Liver (tissue), 9 donors: ENCODE measurements around the gene KCNT1. TPM values are rescaled to one million over a fixed set of nuclear protein-coding genes. Genes with fewer than 3 reads are reported as not detected.

Experiments
- DNase-seq: peaks from one replicate; pipeline ENCODE4 v3.0.0-alpha.2; 2017; ENCODE audit warnings: low spot score
- H3K27ac ChIP-seq, 2 donors: one replicate each; pipeline ENCODE4 v1.7.0; 2013; ENCODE audit warnings: inconsistent platforms in 2 of 2, low read length in 2 of 2, control low read depth in 1 of 2, low read depth in 1 of 2, mild to moderate bottlenecking in 1 of 2
- H3K27me3 ChIP-seq, 4 donors: one replicate each; pipeline versions ENCODE4 v1.6.1 to v1.7.0; 2013; ENCODE audit warnings: low read length in 3 of 4, inconsistent platforms in 1 of 4, mild to moderate bottlenecking in 1 of 4, moderate library complexity in 1 of 4; ENCODE audit not compliant: control insufficient read depth in 4 of 4, insufficient read depth in 4 of 4
- H3K36me3 ChIP-seq, 4 donors: one replicate each; pipeline versions ENCODE4 v1.6.1 to v1.7.0; 2013; ENCODE audit warnings: low read length in 3 of 4, mild to moderate bottlenecking in 3 of 4, low read depth in 1 of 4, moderate library complexity in 1 of 4; ENCODE audit not compliant: control insufficient read depth in 4 of 4, insufficient read depth in 3 of 4
- H3K4me1 ChIP-seq, 4 donors: one replicate each; pipeline versions ENCODE4 v1.6.1 to v1.7.0; 2013; ENCODE audit warnings: low read length in 3 of 4, mild to moderate bottlenecking in 3 of 4, moderate library complexity in 1 of 4; ENCODE audit not compliant: control insufficient read depth in 4 of 4, insufficient read depth in 4 of 4
- H3K4me3 ChIP-seq, 3 donors: one replicate each; pipeline versions ENCODE4 v1.6.1 to v1.7.0; 2013; ENCODE audit warnings: low read length in 3 of 3, control low read depth in 1 of 3, low read depth in 1 of 3, mild to moderate bottlenecking in 1 of 3
- H3K9ac ChIP-seq, 2 donors: one replicate each; pipeline ENCODE4 v1.7.0; 2013; ENCODE audit warnings: low read length in 2 of 2, mild to moderate bottlenecking in 2 of 2, moderate library complexity in 2 of 2, control low read depth in 1 of 2, low read depth in 1 of 2
- H3K9me3 ChIP-seq, 4 donors: one replicate each; pipeline versions ENCODE4 v1.6.1 to v1.7.0; 2013; ENCODE audit warnings: low read length in 3 of 4; ENCODE audit not compliant: control insufficient read depth in 4 of 4
- ATF3 ChIP-seq: IDR thresholded peaks from 2 replicates; pipeline ENCODE4 v1.6.1; 2016; ENCODE audit warnings: antibody characterized with exemption
- CTCF ChIP-seq: fragments of 150-350 bp; IDR thresholded peaks from 2 replicates; pipeline ENCODE4 v1.5.1; 2017; ENCODE audit warnings: improper control_type of control experiment, low read depth, low read length; ENCODE audit not compliant: missing input control
- EGR1 ChIP-seq, 2 donors: IDR thresholded peaks; 2 replicates each; pipeline ENCODE4 v1.6.1; 2016 to 2018; ENCODE audit warnings: antibody characterized with exemption in 2 of 2, low read depth in 2 of 2
- FOXA1 ChIP-seq: IDR thresholded peaks from 2 replicates; pipeline ENCODE4 v1.6.1; 2016; ENCODE audit warnings: antibody characterized with exemption
- FOXA2 ChIP-seq: IDR thresholded peaks from 2 replicates; pipeline ENCODE4 v1.6.1; 2016; ENCODE audit warnings: antibody characterized with exemption
- GABPA ChIP-seq, 2 donors: IDR thresholded peaks in 1 of 2; conservative IDR thresholded peaks in 1 of 2; 2 replicates each; pipeline ENCODE4 v1.6.1; 2016; ENCODE audit warnings: antibody characterized with exemption in 2 of 2, mild to moderate bottlenecking in 1 of 2, moderate library complexity in 1 of 2
- HNF4A ChIP-seq, 2 donors: conservative IDR thresholded peaks; 2 replicates each; pipeline ENCODE4 v1.6.1; 2016; ENCODE audit warnings: antibody characterized with exemption in 2 of 2, mild to moderate bottlenecking in 2 of 2
- HNF4G ChIP-seq: IDR thresholded peaks from 2 replicates; pipeline ENCODE4 v1.6.1; 2016; ENCODE audit warnings: antibody characterized with exemption
- JUND ChIP-seq, 2 donors: IDR thresholded peaks; 2 replicates each; pipeline ENCODE4 v1.6.1; 2016; ENCODE audit warnings: antibody characterized with exemption in 2 of 2
- MAX ChIP-seq: IDR thresholded peaks from 2 replicates; pipeline ENCODE4 v1.6.1; 2016; ENCODE audit warnings: antibody characterized with exemption
- NR2F2 ChIP-seq: IDR thresholded peaks from 2 replicates; pipeline ENCODE4 v1.6.1; 2016; ENCODE audit warnings: antibody characterized with exemption
- RAD21 ChIP-seq, 2 donors: IDR thresholded peaks; 2 replicates each; pipeline ENCODE4 v1.6.1; 2016; ENCODE audit warnings: antibody characterized with exemption in 2 of 2, mild to moderate bottlenecking in 2 of 2
- REST ChIP-seq: IDR thresholded peaks from 2 replicates; pipeline ENCODE4 v1.6.1; 2016; ENCODE audit warnings: antibody characterized with exemption, mild to moderate bottlenecking
- RXRA ChIP-seq, 2 donors: IDR thresholded peaks; 2 replicates each; pipeline ENCODE4 v1.6.1; 2017 to 2018; ENCODE audit warnings: antibody characterized with exemption in 2 of 2, mild to moderate bottlenecking in 1 of 2
- SP1 ChIP-seq: IDR thresholded peaks from 2 replicates; pipeline ENCODE4 v1.6.1; 2018; ENCODE audit warnings: antibody characterized with exemption, mild to moderate bottlenecking
- TAF1 ChIP-seq: conservative IDR thresholded peaks from 2 replicates; pipeline ENCODE4 v1.6.1; 2016; ENCODE audit warnings: antibody characterized with exemption, mild to moderate bottlenecking
- YY1 ChIP-seq: IDR thresholded peaks from 2 replicates; pipeline ENCODE4 v1.6.1; 2016; ENCODE audit warnings: antibody characterized with exemption, mild to moderate bottlenecking
- ZBTB33 ChIP-seq: IDR thresholded peaks from 2 replicates; pipeline ENCODE4 v1.6.1; 2016; ENCODE audit warnings: antibody characterized with exemption
- WGBS: extraction: QIAGEN DNeasy Blood & Tissue Kit; methylation state at CpG from one replicate; pipeline ENCODE4 v1.1.7; 2013; 5-methylcytosine and 5-hydroxymethylcytosine counted together
- polyA plus RNA-seq, 2 donors: library from polyadenylated mRNA; stranded (reverse) in 1 of 2; unstranded in 1 of 2; fragments of 200-250 nt in 1 of 2; fragments of >200 nt in 1 of 2; fragmentation: Nextera tagmentation in 1 of 2; extraction: Ambion mirVana in 1 of 2; gene quantifications; one replicate each; pipeline versions ENCODE4 v1.2.1 to v1.2.3, GENCODE V29; 2013 to 2015
- total RNA-seq, 2 donors: library from RNA; depleted of rRNA; stranded (reverse); fragments of >200 nt; gene quantifications; one replicate each; pipeline ENCODE4 v1.2.3, GENCODE V29; 2014
- donor health status: healthy.
- donor health status: healthy.
- donor health status: healthy.
- donor health status: healthy.
- donor health status: healthy.

Gene KCNT1
- total and polyA plus RNA-seq, 4 donors, result 0.08 TPM; not detected in 2

GRCh38 chr9:135758056-135758455, 56.1 kb downstream of the KCNT1 start:
- TF ChIP-seq FOXA2 (no peak), GABPA (IDR thresholded peaks at IDR 0.05 in 1 of 2, conservative IDR thresholded peaks at IDR 0.05 in 1 of 2) (no peak), NR2F2 (no peak), CTCF (no peak), FOXA1 (no peak), ATF3 (no peak), RXRA (IDR thresholded peaks at IDR 0.05) (no peak), REST (no peak), MAX (no peak), HNF4G (no peak), HNF4A (conservative IDR thresholded peaks at IDR 0.05) (no peak), SP1 (no peak), YY1 (no peak), ZBTB33 (no peak), TAF1 (no peak), JUND (IDR thresholded peaks at IDR 0.05) (no peak), EGR1 (IDR thresholded peaks at IDR 0.05; ENCODE audit: low read depth in 2 of 2) (no peak), RAD21 (IDR thresholded peaks at IDR 0.05) (no peak)
- Histone ChIP-seq H3K4me3 (no peak overlapping the region), H3K27ac (no peak overlapping the region), H3K27me3 (no peaks in the 10 kb centered on the region), H3K9me3 (peaks cover 0 to 3% (median under 1%) of the 10 kb centered on the region in 4 donors), H3K36me3 (no peaks in the 10 kb centered on the region), H3K9ac (no peak overlapping the region), H3K4me1 (no peaks in the 10 kb centered on the region)
- WGBS, result 88% methylated on average over 21 of the region's 21 CpGs
- DNase-seq, result no peak
